Measurements from ENCODE around the gene DIDO1. TPM values are rescaled to one million over a fixed set of nuclear protein-coding genes. Genes with fewer than 3 reads are reported as not detected.

Gene DIDO1
- total and polyA plus RNA-seq, 2 of the 4 experiments (the other 2 are of a cell fraction) = 21.8 to 28.1 TPM

DNA sequence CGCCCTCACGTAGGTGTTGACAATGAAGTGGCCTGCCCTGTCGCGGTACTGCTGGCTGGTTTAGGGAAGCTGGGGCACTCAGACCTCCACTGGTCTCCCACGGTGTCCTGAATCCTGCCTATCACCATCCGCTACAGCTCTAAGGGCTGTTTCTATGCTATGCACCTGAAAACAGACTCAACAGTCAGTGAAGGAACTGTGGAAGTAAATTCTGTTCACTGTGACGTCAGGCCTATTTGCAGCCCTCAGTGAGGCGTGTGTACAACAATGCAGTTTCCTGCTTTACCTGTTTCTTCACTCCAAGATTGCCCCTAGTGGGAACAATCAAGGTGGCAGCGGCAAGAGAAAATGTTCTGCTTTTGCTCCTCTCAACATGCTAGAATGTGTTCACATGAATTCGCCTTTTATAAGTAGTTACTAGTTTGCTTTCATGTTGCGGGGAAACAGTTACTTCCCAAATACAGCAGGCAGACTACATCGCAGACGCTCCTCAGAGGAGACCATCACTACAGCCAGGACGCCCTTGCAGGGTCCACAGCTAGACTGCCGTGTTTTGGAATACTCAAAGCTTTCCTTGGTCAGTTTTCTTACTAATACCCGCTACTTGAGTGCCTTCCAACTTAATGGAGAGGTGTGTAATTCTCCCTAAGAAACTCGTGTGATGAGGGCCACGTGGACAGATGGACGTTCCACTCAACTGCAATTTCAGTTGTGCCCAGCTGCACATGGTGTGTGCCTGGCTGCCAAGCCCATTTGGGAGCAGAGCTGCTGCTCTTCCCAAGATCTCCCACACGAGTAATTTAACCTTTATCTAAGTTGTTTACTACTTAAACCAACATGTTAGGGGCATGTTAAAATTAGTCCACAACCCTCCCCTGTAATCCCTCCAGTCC lies 25.4 kb downstream of the DIDO1 start:
- H4K20me1 ChIP-seq (ENCODE audit: insufficient read depth, low read length) = peaks cover 42% of the 10 kb centered on the region
- POLR2A ChIA-PET (ENCODE audit: unreplicated experiment) = no interaction called here

More for the DNA sequence above, 25.4 kb downstream of the DIDO1 start:
- Histone ChIP-seq H3K27ac (ENCODE audit: insufficient read depth, low read length) (no peak overlapping the region), H4K91ac (ENCODE audit: insufficient read depth, low read depth, low read length) (no peak overlapping the region; the same call in 1 of the 2 replicates), H3K9me3 (ENCODE audit: control insufficient read depth, insufficient read depth, low read length) (no peaks in the 10 kb centered on the region), H3K4me2 (ENCODE audit: low read depth, low read length) (no peak overlapping the region), H3K9me1 (ENCODE audit: insufficient read depth, low read length) (peaks cover 12% of the 10 kb centered on the region), H3K27me3 (ENCODE audit: control insufficient read depth, insufficient read depth, low read length) (no peaks in the 10 kb centered on the region), H3K4ac (ENCODE audit: low read depth, low read length) (no peak overlapping the region), H2AFZ (replicated peaks; ENCODE audit: low read length, poor library complexity) (no peak overlapping the region), H2AK5ac (ENCODE audit: low read depth, low read length) (no peak overlapping the region), H3K79me1 (ENCODE audit: low read depth in 1 of 2, low read length in 2 of 2) (peaks cover 13 to 73% of the 10 kb centered on the region in 2 experiments), H2BK5ac (ENCODE audit: low read depth, low read length, poor library complexity, severe bottlenecking) (no peak overlapping the region), H3K36me3 (ENCODE audit: control insufficient read depth, insufficient read depth, low read length) (peaks cover 36% of the 10 kb centered on the region), H3K14ac (replicated peaks; ENCODE audit: low read depth, low read length) (0 out of 2 replicates have a peak overlapping the region, but pooled peaks have one; percentile 19), H2BK15ac (ENCODE audit: low read depth, low read length) (no peak overlapping the region), H3K4me1 (ENCODE audit: control insufficient read depth, insufficient read depth, low read length) (peaks cover 26% of the 10 kb centered on the region), H4K8ac (ENCODE audit: low read depth in 2 of 2, low read length in 2 of 2) (no peak overlapping the region), H3K18ac (ENCODE audit: low read depth, low read length) (no peak overlapping the region), H4K5ac (ENCODE audit: low read depth, low read length) (no peak overlapping the region), H3K9ac (ENCODE audit: low read depth, low read length) (no peak overlapping the region), H2BK120ac (ENCODE audit: low read depth, low read length) (no peak overlapping the region), H2AK9ac (replicated peaks; ENCODE audit: low read depth, low read length, poor library complexity) (no peak overlapping the region), H3K23ac (ENCODE audit: low read depth, low read length) (0 out of 2 replicates have a peak overlapping the region, but pooled peaks have one; percentile 17), H2BK20ac (ENCODE audit: low read depth, low read length) (no peak overlapping the region), H3K4me3 (ENCODE audit: insufficient read depth, low read depth, low read length) (no peak overlapping the region), H3K56ac (ENCODE audit: extremely low read depth, insufficient read depth, low read length) (no peak overlapping the region)
- 65% methylated on average over 4 of the region's 20 CpGs; no CpG with 5 or more reads in 1 of the 2 experiments for WGBS, 2 experiments (ENCODE audit: extremely low coverage in 2 of 2, insufficient read length in 1 of 2)
- BruUV-seq (replicated peaks) = no TSS peak
- intact Hi-C loops (cut with micrococcal nuclease) = loop anchor here (1.0 to 2.0 kb wide), 4 partner anchors 24 to 108 kb away; no protein-coding TSS in a partner anchor
- CTCF ChIA-PET = interaction anchor here (1.0 to 1.6 kb wide), 2 partner anchors 13 to 37 kb away, joined by 3 to 5 read pairs; partner anchors contain the start of gene GID8
- no peak for TF ChIP-seq RFX5 (IDR thresholded peaks at IDR 0.05; ENCODE audit: low read depth, low read length)
- TF ChIP-seq MXI1 (IDR thresholded peaks at IDR 0.05; ENCODE audit: borderline replicate concordance, low read depth, low read length) = no peak
- TF ChIP-seq, protein P1, sequence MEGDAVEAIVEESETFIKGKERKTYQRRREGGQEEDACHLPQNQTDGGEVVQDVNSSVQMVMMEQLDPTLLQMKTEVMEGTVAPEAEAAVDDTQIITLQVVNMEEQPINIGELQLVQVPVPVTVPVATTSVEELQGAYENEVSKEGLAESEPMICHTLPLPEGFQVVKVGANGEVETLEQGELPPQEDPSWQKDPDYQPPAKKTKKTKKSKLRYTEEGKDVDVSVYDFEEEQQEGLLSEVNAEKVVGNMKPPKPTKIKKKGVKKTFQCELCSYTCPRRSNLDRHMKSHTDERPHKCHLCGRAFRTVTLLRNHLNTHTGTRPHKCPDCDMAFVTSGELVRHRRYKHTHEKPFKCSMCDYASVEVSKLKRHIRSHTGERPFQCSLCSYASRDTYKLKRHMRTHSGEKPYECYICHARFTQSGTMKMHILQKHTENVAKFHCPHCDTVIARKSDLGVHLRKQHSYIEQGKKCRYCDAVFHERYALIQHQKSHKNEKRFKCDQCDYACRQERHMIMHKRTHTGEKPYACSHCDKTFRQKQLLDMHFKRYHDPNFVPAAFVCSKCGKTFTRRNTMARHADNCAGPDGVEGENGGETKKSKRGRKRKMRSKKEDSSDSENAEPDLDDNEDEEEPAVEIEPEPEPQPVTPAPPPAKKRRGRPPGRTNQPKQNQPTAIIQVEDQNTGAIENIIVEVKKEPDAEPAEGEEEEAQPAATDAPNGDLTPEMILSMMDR (conservative IDR thresholded peaks at IDR 0.05; ENCODE audit: low read depth, low read length) = 0 out of 2 replicates have a peak, but pooled peaks have one; percentile 20
- no peak for TF ChIP-seq CHD1 (IDR thresholded peaks at IDR 0.05; ENCODE audit: low read depth, low read length)
- DNase-seq (no peak), ATAC-seq (ENCODE audit: low read depth) (peak; percentile 1; the same call in 1 of the 2 replicates)
- dilution Hi-C loops (cut with HindIII; ENCODE audit: low sequenced_read_pairs, unreplicated experiment) = no loop called here
- in situ Hi-C loops (cut with MboI; ENCODE audit: low sequenced_read_pairs) = no loop called here

All from IMR-90 (cell line).